ENCODE measurements around the gene MRPL37. TPM values are rescaled to one million over a fixed set of nuclear protein-coding genes. Genes with fewer than 3 reads are reported as not detected.

MRPL37 gene
- total RNA-seq, 1 experiment from 2014 or later, result 136 TPM

GRCh38 chr1:54263601-54264226, 63.7 kb downstream of the MRPL37 start:
- no peak for DNase-seq (ENCODE audit: low read depth)

- no peak for DNase-seq (ENCODE audit: low read depth)
These were observed 65.2 kb downstream of the MRPL37 start for GRCh38 chr1:54265126-54265525.

GRCh38 chr1:54265659-54266058, 65.7 kb downstream of the MRPL37 start:
- DNase-seq (ENCODE audit: low read depth), result no peak

- no peak for DNase-seq (ENCODE audit: low read depth)
These were observed 66.2 kb downstream of the MRPL37 start for GRCh38 chr1:54266195-54266594.

GRCh38 chr1:54266908-54267307, 66.9 kb downstream of the MRPL37 start:
- no peak for DNase-seq (ENCODE audit: low read depth)

Other genes with a start within 250 kb of the MRPL37 start
- gene LDLRAD1, start 182.0 kb upstream of the MRPL37 start, total RNA-seq (2014; rRNA removed), result not detected in 2 replicates
- gene TMEM59, start 147.0 kb upstream of the MRPL37 start, total RNA-seq (2014; rRNA removed), result 247 and 269 TPM in 2 replicates
- gene TCEANC2, start 146.6 kb upstream of the MRPL37 start, total RNA-seq (2014; rRNA removed), result 4.6 and 6.3 TPM in 2 replicates
- not detected in 2 replicates for gene CDCP2, start 47.2 kb upstream of the MRPL37 start, total RNA-seq (2014; rRNA removed)
- 6.9 and 8.2 TPM in 2 replicates for gene CYB5RL, start 137 bp upstream of the MRPL37 start, total RNA-seq (2014; rRNA removed)
- gene SSBP3, start 206.2 kb downstream of the MRPL37 start, total RNA-seq (2014; rRNA removed), result 19.2 and 20.8 TPM in 2 replicates